H7 (cell line): ENCODE results near the gene PRKN. TPM values are rescaled to one million over a fixed set of nuclear protein-coding genes. Genes with fewer than 3 reads are reported as not detected.
"Not testable (repeated sequence)": the region's sequence is repeated elsewhere in the genome, so short reads cannot be mapped to it uniquely, and the experiment has no call there.

Source experiments
- DNase-seq: peaks from one replicate; pipeline ENCODE4 v3.0.0; 2012
- H3K27me3 ChIP-seq: 2 replicates; pipeline ENCODE4 v1.6.0; 2011; ENCODE audit warnings: mild to moderate bottlenecking, low read length; ENCODE audit not compliant: control insufficient read depth, insufficient read depth
- H3K36me3 ChIP-seq: replicated peaks from 2 replicates; pipeline ENCODE4 v1.5.1; 2011; ENCODE audit warnings: low read length; ENCODE audit not compliant: control insufficient read depth, insufficient read depth
- H3K4me3 ChIP-seq: 2 replicates; pipeline ENCODE4 v1.5.1; 2011; ENCODE audit warnings: low read depth, mild to moderate bottlenecking, control low read depth, low read length, moderate library complexity; ENCODE audit not compliant: insufficient read depth
- total RNA-seq: library from RNA; depleted of rRNA; stranded (reverse); fragments of >200 nt; shearing (Covaris generic); gene quantifications from 2 replicates; pipeline ENCODE4 v1.2.3, GENCODE V29; 2014

The PRKN gene
- total RNA-seq, 1 experiment from 2014 or later: 0.90 TPM

GRCh38 chr6:161533266-161533665, 1194.3 kb downstream of the PRKN start:
- H3K4me3 ChIP-seq: no peak overlapping the region
- no peaks in the 10 kb centered on the region for H3K36me3 ChIP-seq
- no peak for DNase-seq
- H3K27me3 ChIP-seq: no peaks in the 10 kb centered on the region

- Histone ChIP-seq H3K36me3 (no peaks in the 10 kb centered on the region), H3K27me3 (no peaks in the 10 kb centered on the region), H3K4me3 (no peak overlapping the region)
- DNase-seq: no peak
Observed at GRCh38 chr6:161532536-161532935, 1195.0 kb downstream of the PRKN start.

GRCh38 chr6:161526794-161527193, 1200.8 kb downstream of the PRKN start:
- no peak overlapping the region for H3K4me3 ChIP-seq
- no peaks in the 10 kb centered on the region for H3K27me3 ChIP-seq
- no peaks in the 10 kb centered on the region for H3K36me3 ChIP-seq
- DNase-seq: no peak

- Histone ChIP-seq H3K36me3 (no peaks in the 10 kb centered on the region), H3K27me3 (no peaks in the 10 kb centered on the region), H3K4me3 (no peak overlapping the region)
- DNase-seq: no peak
Observed at GRCh38 chr6:161523362-161523761, 1204.2 kb downstream of the PRKN start.

GRCh38 chr6:161522276-161522675, 1205.3 kb downstream of the PRKN start:
- no peaks in the 10 kb centered on the region for H3K27me3 ChIP-seq
- no peak for DNase-seq
- H3K36me3 ChIP-seq: no peaks in the 10 kb centered on the region
- H3K4me3 ChIP-seq: no peak overlapping the region

- Histone ChIP-seq H3K4me3 (no peak overlapping the region), H3K27me3 (no peaks in the 10 kb centered on the region), H3K36me3 (no peaks in the 10 kb centered on the region)
- no peak for DNase-seq
Observed at GRCh38 chr6:161511447-161512095, 1216.0 kb downstream of the PRKN start.

- DNase-seq: no peak
- Histone ChIP-seq H3K27me3 (no peaks in the 10 kb centered on the region), H3K4me3 (no peak overlapping the region), H3K36me3 (no peaks in the 10 kb centered on the region)
Observed at GRCh38 chr6:161508341-161508740, 1219.2 kb downstream of the PRKN start.

GRCh38 chr6:161507375-161507774, 1220.2 kb downstream of the PRKN start:
- no peak for DNase-seq
- Histone ChIP-seq H3K36me3 (no peaks in the 10 kb centered on the region), H3K4me3 (no peak overlapping the region), H3K27me3 (no peaks in the 10 kb centered on the region)

GRCh38 chr6:161503570-161503969, 1224.0 kb downstream of the PRKN start:
- Histone ChIP-seq H3K27me3 (no peaks in the 10 kb centered on the region), H3K36me3 (no peaks in the 10 kb centered on the region), H3K4me3 (no peak overlapping the region)
- no peak for DNase-seq

GRCh38 chr6:161498881-161499280, 1228.7 kb downstream of the PRKN start:
- Histone ChIP-seq H3K4me3 (no peak overlapping the region), H3K27me3 (no peaks in the 10 kb centered on the region; the same call in 1 of the 2 replicates), H3K36me3 (no peaks in the 10 kb centered on the region)
- DNase-seq: no peak

- H3K27me3 ChIP-seq: no peaks in the 10 kb centered on the region; the same call in 1 of the 2 replicates
- H3K4me3 ChIP-seq: no peak overlapping the region
- peak; percentile 77 for DNase-seq
- no peaks in the 10 kb centered on the region for H3K36me3 ChIP-seq
Observed at GRCh38 chr6:161498359-161498758, 1229.2 kb downstream of the PRKN start.

GRCh38 chr6:161496941-161497340, 1230.6 kb downstream of the PRKN start:
- Histone ChIP-seq H3K4me3 (no peak overlapping the region), H3K36me3 (no peaks in the 10 kb centered on the region), H3K27me3 (no peaks in the 10 kb centered on the region; the same call in 1 of the 2 replicates)
- DNase-seq: no peak

- H3K4me3 ChIP-seq, H3K27me3 ChIP-seq, DNase-seq, H3K36me3 ChIP-seq: not testable (repeated sequence)
Observed at GRCh38 chr6:161496271-161496670, 1231.3 kb downstream of the PRKN start.

GRCh38 chr6:161494566-161494965, 1233.0 kb downstream of the PRKN start:
- DNase-seq: no peak
- no peaks in the 10 kb centered on the region for H3K36me3 ChIP-seq
- no peaks in the 10 kb centered on the region; the same call in 1 of the 2 replicates for H3K27me3 ChIP-seq
- H3K4me3 ChIP-seq: no peak overlapping the region

- Histone ChIP-seq H3K36me3 (no peaks in the 10 kb centered on the region), H3K4me3 (no peak overlapping the region), H3K27me3 (no peaks in the 10 kb centered on the region; the same call in 1 of the 2 replicates)
- DNase-seq: no peak
Observed at GRCh38 chr6:161493576-161494118, 1233.9 kb downstream of the PRKN start.
